ENCODE results near the gene KDM1B. TPM values are rescaled to one million over a fixed set of nuclear protein-coding genes. Genes with fewer than 3 reads are reported as not detected.

KDM1B gene
- polyA plus RNA-seq, 1 of the 3 experiments (the other 2 are of a cell fraction), result 9.4 TPM

- no peak overlapping the region for H2AFZ ChIP-seq (ENCODE audit: low read depth)
- POLR2A ChIA-PET, result no interaction called here
- WGBS (ENCODE audit: low lambda C conversion rate), result 98% methylated on average over 4 of the region's 4 CpGs
- H3K79me2 ChIP-seq (ENCODE audit: insufficient read depth), result no peaks in the 10 kb centered on the region
- no peaks in the 10 kb centered on the region for H3K9me3 ChIP-seq
- no peak for TF ChIP-seq FOXJ3 (CRISPR knock-in tag; IDR thresholded peaks at IDR 0.05)
- TF ChIP-seq FOSL2 (IDR thresholded peaks at IDR 0.05; ENCODE audit: borderline replicate concordance, low read depth), result no peak
- TF ChIP-seq NFIC (IDR thresholded peaks at IDR 0.05; ENCODE audit: borderline replicate concordance), result no peak
- no peak overlapping the region for H3K4me2 ChIP-seq
- peaks cover 4 to 11% of the 10 kb centered on the region in 2 experiments for H3K36me3 ChIP-seq (replicated peaks in 1 of 2; ENCODE audit: control insufficient read depth in 1 of 2, insufficient read depth in 2 of 2, low read length in 1 of 2)
- no peak overlapping the region for H3K9ac ChIP-seq
- no peak overlapping the region for H3K4me3 ChIP-seq (ENCODE audit: low read depth in 2 of 2, low read length in 1 of 2)
- no peaks in the 10 kb centered on the region for H3K27me3 ChIP-seq (ENCODE audit: insufficient read depth)
- no peaks in the 10 kb centered on the region for H4K20me1 ChIP-seq (ENCODE audit: insufficient read depth)
- no peak for DNase-seq
- CTCF ChIA-PET, result no interaction called here
- peaks cover 4% of the 10 kb centered on the region for H3F3A ChIP-seq (replicated peaks; ENCODE audit: insufficient read depth)
- H3K9me2 ChIP-seq, result no peaks in the 10 kb centered on the region
- no peak overlapping the region for H3K27ac ChIP-seq (ENCODE audit: low read depth in 2 of 2, low read length in 1 of 2)
- H3K4me1 ChIP-seq (ENCODE audit: control insufficient read depth in 1 of 2, insufficient read depth in 2 of 2, low read depth in 1 of 2, low read length in 1 of 2), result no peaks in the 10 kb centered on the region
Measured at GRCh38 chr6:18177286-18177965, 22.2 kb downstream of the KDM1B start.

- Histone ChIP-seq H3K79me2 (ENCODE audit: insufficient read depth) (no peaks in the 10 kb centered on the region), H3K9ac (no peak overlapping the region), H3K36me3 (replicated peaks in 1 of 2; ENCODE audit: control insufficient read depth in 1 of 2, insufficient read depth in 2 of 2, low read length in 1 of 2) (peaks cover 2 to 11% of the 10 kb centered on the region in 2 experiments), H3K27ac (ENCODE audit: low read depth in 2 of 2, low read length in 1 of 2) (no peak overlapping the region), H3K4me3 (ENCODE audit: low read depth in 2 of 2, low read length in 1 of 2) (no peak overlapping the region), H3K27me3 (ENCODE audit: insufficient read depth) (no peaks in the 10 kb centered on the region), H3K4me2 (no peak overlapping the region), H2AFZ (ENCODE audit: low read depth) (no peak overlapping the region), H3K9me2 (no peaks in the 10 kb centered on the region), H3K4me1 (ENCODE audit: control insufficient read depth in 1 of 2, insufficient read depth in 2 of 2, low read depth in 1 of 2, low read length in 1 of 2) (no peaks in the 10 kb centered on the region), H3F3A (replicated peaks; ENCODE audit: insufficient read depth) (peaks cover 4% of the 10 kb centered on the region), H4K20me1 (ENCODE audit: insufficient read depth) (no peaks in the 10 kb centered on the region), H3K9me3 (no peaks in the 10 kb centered on the region)
- WGBS (ENCODE audit: low lambda C conversion rate), result 92% methylated on average over 3 of the region's 3 CpGs
- ChIA-PET POLR2A (no interaction called here), CTCF (no interaction called here)
- TF ChIP-seq RFX5 (IDR thresholded peaks at IDR 0.05; ENCODE audit: low read length) (no peak), MAX (IDR thresholded peaks at IDR 0.05; ENCODE audit: low read depth) (no peak), FOXM1 (IDR thresholded peaks at IDR 0.05; ENCODE audit: low read depth) (no peak), CTCF (IDR thresholded peaks at IDR 0.05) (no peak), RCOR1 (IDR thresholded peaks at IDR 0.05; ENCODE audit: low read length) (no peak), MEF2A (IDR thresholded peaks at IDR 0.05; ENCODE audit: borderline replicate concordance, low read depth) (no peak), JUND (IDR thresholded peaks at IDR 0.05) (no peak), FOSL2 (IDR thresholded peaks at IDR 0.05; ENCODE audit: borderline replicate concordance, low read depth) (no peak), EP300 (IDR thresholded peaks at IDR 0.05; ENCODE audit: borderline replicate concordance in 1 of 2, low read depth in 1 of 2, low read length in 1 of 2) (no peak), MXI1 (IDR thresholded peaks at IDR 0.05; ENCODE audit: low read depth, low read length) (no peak), RXRA (IDR thresholded peaks at IDR 0.05; ENCODE audit: borderline replicate concordance, low read depth) (no peak), YY1 (IDR thresholded peaks at IDR 0.05; ENCODE audit: low read depth) (no peak), ELF1 (IDR thresholded peaks at IDR 0.05) (no peak), POLR2AphosphoS5 (IDR thresholded peaks at IDR 0.05; ENCODE audit: low read depth, low read length) (no peak), USF1 (IDR thresholded peaks at IDR 0.05; ENCODE audit: borderline replicate concordance, low read depth) (no peak), PBX3 (IDR thresholded peaks at IDR 0.05) (no peak), TEAD4 (IDR thresholded peaks at IDR 0.05; ENCODE audit: borderline replicate concordance, insufficient read depth) (no peak), FOXJ3 (CRISPR knock-in tag; IDR thresholded peaks at IDR 0.05) (no peak), NFIC (IDR thresholded peaks at IDR 0.05; ENCODE audit: borderline replicate concordance) (no peak), ZBTB33 (IDR thresholded peaks at IDR 0.05; ENCODE audit: borderline replicate concordance, low read depth) (no peak)
- no peak for DNase-seq
Measured at GRCh38 chr6:18178960-18179615, 23.9 kb downstream of the KDM1B start.

Measured in SK-N-SH (cell line).